MCF 10A (cell line): ENCODE data around the gene CHST11. TPM values are rescaled to one million over a fixed set of nuclear protein-coding genes. Genes with fewer than 3 reads are reported as not detected.

Experiments used
- BruUV-seq: library from RNA; stranded (reverse); fragments of 400-500 nt; replicated peaks from 2 replicates; lab custom pipeline; 2021; lab: Mats Ljungman, UMichigan
- CTCF ChIA-PET: fragments of 300-600 bp; sonication (Branson Sonifier 250); formaldehyde crosslinking; extraction: SDS; loops from one replicate; lab custom pipeline; 2021; ENCODE audit warnings: antibody characterized with exemption, inconsistent platforms; lab: Yijun Ruan, JAX
- POLR2A ChIA-PET: fragments of 300-600, 350-650 bp; sonication (Branson Sonifier 250); formaldehyde crosslinking; extraction: SDS; loops from one replicate; lab custom pipeline; 2020; ENCODE audit warnings: antibody characterized with exemption, inconsistent platforms; lab: Yijun Ruan, JAX
- DNase-seq: peaks from one replicate; pipeline ENCODE4 v3.0.0-alpha.2; 2018; ENCODE audit not compliant: unreplicated experiment
- H3K27ac Mint-ChIP-seq: one replicate; pipeline ENCODE4 v1.8.0; 2022; ENCODE audit warnings: mild to moderate bottlenecking, low read depth, mixed read lengths; ENCODE audit not compliant: unreplicated experiment
- H3K27me3 Mint-ChIP-seq: one replicate; pipeline ENCODE4 v1.8.0; 2022; ENCODE audit warnings: mixed read lengths; ENCODE audit not compliant: insufficient read depth, unreplicated experiment
- H3K36me3 Mint-ChIP-seq: one replicate; pipeline ENCODE4 v1.8.0; 2022; ENCODE audit warnings: mild to moderate bottlenecking, moderate library complexity, mixed read lengths; ENCODE audit not compliant: insufficient read depth, unreplicated experiment
- H3K4me1 Mint-ChIP-seq: one replicate; pipeline ENCODE4 v1.8.0; 2022; ENCODE audit warnings: mixed read lengths; ENCODE audit not compliant: insufficient read depth, unreplicated experiment
- H3K4me3 Mint-ChIP-seq: one replicate; pipeline ENCODE4 v1.8.0; 2022; ENCODE audit warnings: mild to moderate bottlenecking, moderate library complexity, mixed read lengths; ENCODE audit not compliant: unreplicated experiment
- H3K9me3 Mint-ChIP-seq: one replicate; pipeline ENCODE4 v1.8.0; 2022; ENCODE audit warnings: mixed read lengths; ENCODE audit not compliant: unreplicated experiment
- intact Hi-C: fragments of 100-400 bp; cut with micrococcal nuclease; formaldehyde crosslinking; loops from 2 replicates; pipeline ENCODE4 v1.14.1; 2022
- total RNA-seq: library from RNA; stranded (reverse); gene quantifications from 2 replicates; pipeline ENCODE4 v1.2.3, GENCODE V29; 2022
- TF ChIP-seq, protein P1 (sequence below): fragments of 200-600 bp; IDR thresholded peaks from one replicate; pipeline ENCODE4 v1.8.0; 2022; ENCODE audit warnings: antibody characterized with exemption, mild to moderate bottlenecking; ENCODE audit not compliant: unreplicated experiment

CHST11 gene
- total RNA-seq, 1 experiment from 2014 or later: 5.3 TPM

DNA sequence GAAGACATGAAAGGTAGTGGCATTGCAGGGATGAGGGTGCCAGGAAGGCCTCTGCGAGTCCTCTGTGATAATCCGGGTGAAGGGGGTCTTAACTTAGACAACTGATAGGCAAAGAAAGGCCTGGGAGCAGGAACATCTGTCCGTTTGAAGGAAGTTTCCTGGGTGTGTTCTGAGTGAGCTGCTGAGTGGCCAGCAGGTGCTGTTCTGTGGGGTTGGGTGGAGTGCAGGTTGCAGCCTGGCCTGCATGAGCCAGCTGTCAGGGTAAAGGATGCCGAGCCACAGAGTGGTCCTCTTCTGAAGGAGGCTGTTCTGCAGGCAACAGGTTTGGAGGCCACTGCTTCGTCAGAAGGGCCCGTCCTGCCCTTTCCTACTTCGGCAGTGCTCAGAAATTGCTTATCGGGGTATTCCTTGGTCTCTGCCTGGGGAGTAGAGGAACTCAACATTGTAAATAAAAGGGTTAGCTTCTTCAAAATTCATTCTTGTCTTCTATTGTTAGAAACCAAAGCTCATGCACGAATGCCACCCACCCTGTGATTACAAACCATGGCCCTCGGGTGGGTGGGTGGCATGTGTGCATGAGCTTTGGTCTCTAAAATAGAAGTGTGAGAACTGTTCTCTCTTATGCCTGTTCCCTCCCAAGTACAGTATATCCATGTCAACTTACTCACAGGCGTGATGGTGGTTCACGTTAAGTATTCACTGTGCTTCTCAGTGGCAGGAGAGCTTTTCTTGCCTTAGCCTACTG, 118.9 kb downstream of the CHST11 start:
- no TSS peak for BruUV-seq
- H3K9me3 Mint-ChIP-seq: no peaks in the 10 kb centered on the region
- intact Hi-C loops: loop anchor here (5.0 kb wide), 1 partner anchor 118 kb away; the partner anchor contains the start of gene CHST11
- peaks cover 8% of the 10 kb centered on the region for H3K4me1 Mint-ChIP-seq
- no peak for DNase-seq
- ChIA-PET CTCF (interaction anchor here (1.0 kb wide), 1 partner anchor 13 kb away, joined by 3 read pairs; no protein-coding TSS in a partner anchor), POLR2A (no interaction called here)
- TF ChIP-seq, protein P1, sequence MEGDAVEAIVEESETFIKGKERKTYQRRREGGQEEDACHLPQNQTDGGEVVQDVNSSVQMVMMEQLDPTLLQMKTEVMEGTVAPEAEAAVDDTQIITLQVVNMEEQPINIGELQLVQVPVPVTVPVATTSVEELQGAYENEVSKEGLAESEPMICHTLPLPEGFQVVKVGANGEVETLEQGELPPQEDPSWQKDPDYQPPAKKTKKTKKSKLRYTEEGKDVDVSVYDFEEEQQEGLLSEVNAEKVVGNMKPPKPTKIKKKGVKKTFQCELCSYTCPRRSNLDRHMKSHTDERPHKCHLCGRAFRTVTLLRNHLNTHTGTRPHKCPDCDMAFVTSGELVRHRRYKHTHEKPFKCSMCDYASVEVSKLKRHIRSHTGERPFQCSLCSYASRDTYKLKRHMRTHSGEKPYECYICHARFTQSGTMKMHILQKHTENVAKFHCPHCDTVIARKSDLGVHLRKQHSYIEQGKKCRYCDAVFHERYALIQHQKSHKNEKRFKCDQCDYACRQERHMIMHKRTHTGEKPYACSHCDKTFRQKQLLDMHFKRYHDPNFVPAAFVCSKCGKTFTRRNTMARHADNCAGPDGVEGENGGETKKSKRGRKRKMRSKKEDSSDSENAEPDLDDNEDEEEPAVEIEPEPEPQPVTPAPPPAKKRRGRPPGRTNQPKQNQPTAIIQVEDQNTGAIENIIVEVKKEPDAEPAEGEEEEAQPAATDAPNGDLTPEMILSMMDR: no peak
- no peak overlapping the region for H3K27ac Mint-ChIP-seq
- no peak overlapping the region for H3K4me3 Mint-ChIP-seq
- no peaks in the 10 kb centered on the region for H3K27me3 Mint-ChIP-seq
- no peaks in the 10 kb centered on the region for H3K36me3 Mint-ChIP-seq

DNA sequence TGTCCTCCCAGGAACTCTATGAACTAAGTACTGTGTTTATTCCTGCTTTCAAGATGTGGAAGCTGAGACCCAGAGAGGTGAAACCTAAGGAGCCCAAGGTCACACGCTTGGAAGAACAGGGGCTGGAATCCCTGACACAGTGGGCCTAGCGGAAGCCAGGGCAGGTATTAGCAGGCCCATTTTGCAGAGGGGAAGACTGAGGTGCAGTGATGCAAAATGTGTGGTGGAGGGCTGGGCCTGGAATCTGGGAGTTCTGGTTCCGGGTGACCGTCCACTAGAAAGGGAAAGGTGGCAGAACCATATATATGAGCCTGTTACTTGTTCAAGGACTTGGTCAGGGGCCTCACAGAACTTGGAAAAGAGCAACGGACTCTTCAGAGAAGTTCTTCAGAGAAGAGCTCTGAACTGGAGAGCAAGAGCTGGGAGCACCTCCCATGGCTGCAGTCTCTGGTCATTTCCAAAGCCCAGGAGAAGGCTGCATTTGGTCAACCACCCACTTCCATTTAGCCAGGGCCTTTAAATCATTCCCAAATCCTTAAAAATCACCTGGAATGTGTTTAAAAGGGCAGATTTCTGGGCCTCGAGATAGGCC, 119.5 kb downstream of the CHST11 start:
- POLR2A ChIA-PET: no interaction called here
- no peaks in the 10 kb centered on the region for H3K36me3 Mint-ChIP-seq
- no peak for DNase-seq
- H3K4me1 Mint-ChIP-seq: peaks cover 8% of the 10 kb centered on the region
- no peak overlapping the region for H3K27ac Mint-ChIP-seq
- H3K27me3 Mint-ChIP-seq: no peaks in the 10 kb centered on the region
- no peaks in the 10 kb centered on the region for H3K9me3 Mint-ChIP-seq
- TF ChIP-seq, protein P1: no peak
- intact Hi-C loops: loop anchor here (5.0 kb wide), 1 partner anchor 119 kb away; the partner anchor contains the start of gene CHST11
- CTCF ChIA-PET: interaction anchor here (1.0 kb wide), 1 partner anchor 12 kb away, joined by 3 read pairs; no protein-coding TSS in a partner anchor
- BruUV-seq: no TSS peak
- H3K4me3 Mint-ChIP-seq: no peak overlapping the region

DNA sequence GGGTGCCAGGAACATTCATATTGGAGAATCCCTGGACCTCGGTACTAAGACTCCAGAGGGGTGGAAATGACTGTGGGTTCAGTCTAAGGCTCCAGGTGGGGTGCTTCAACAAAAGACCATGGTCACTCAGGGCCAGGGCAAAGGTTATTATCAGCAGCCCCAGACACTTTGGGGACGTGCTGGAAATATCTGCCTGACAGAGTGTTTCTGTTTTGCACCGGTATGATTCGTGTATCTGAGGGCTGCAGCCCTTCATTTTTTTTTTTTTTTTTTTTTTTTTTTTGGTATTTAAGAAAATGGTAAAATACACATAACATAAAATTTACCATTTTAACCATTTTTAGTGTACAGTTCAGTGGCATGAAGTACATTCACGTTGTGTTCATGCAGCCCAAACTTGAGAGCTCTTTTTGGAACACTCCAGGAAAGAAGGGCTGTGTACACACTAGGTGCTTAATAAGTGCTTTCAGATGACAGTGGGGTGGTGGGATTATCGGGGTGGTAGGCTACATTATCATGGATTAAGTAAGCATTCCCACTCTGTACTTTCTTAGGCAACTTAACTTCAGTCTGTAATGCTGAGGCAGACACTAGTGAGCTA, 120.3 kb downstream of the CHST11 start:
- no peak overlapping the region for H3K27ac Mint-ChIP-seq
- H3K4me1 Mint-ChIP-seq: peaks cover 8% of the 10 kb centered on the region
- no peaks in the 10 kb centered on the region for H3K9me3 Mint-ChIP-seq
- no peaks in the 10 kb centered on the region for H3K36me3 Mint-ChIP-seq
- ChIA-PET CTCF (no interaction called here), POLR2A (no interaction called here)
- H3K27me3 Mint-ChIP-seq: no peaks in the 10 kb centered on the region
- intact Hi-C loops: loop anchor here (5.0 kb wide), 1 partner anchor 120 kb away; the partner anchor contains the start of gene CHST11
- no peak for DNase-seq
- no TSS peak for BruUV-seq
- no peak overlapping the region for H3K4me3 Mint-ChIP-seq
- TF ChIP-seq, protein P1: no peak

DNA sequence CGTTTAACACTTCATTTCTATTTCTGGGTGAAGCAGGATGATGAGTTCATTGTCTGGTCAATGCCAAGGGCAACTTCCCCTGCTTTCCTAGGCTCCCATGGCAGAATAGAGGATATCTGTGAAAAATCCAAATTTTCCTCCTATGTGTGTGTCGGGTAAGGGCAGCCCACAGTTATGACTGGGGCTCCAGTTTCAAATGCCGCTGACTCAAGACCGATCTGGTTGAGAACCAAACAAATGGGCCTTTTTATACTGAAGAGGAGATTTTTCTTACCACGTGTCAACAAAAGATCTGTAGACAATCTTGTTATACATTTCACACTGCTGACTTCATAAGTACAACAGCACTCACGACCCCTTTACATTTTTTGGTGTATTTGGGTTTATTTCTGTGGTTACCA, 120.8 kb downstream of the CHST11 start:
- BruUV-seq: no TSS peak
- DNase-seq: no peak
- ChIA-PET CTCF (no interaction called here), POLR2A (no interaction called here)
- Mint-ChIP-seq H3K27ac (no peak overlapping the region), H3K4me3 (no peak overlapping the region), H3K36me3 (no peaks in the 10 kb centered on the region), H3K9me3 (no peaks in the 10 kb centered on the region), H3K4me1 (peaks cover 8% of the 10 kb centered on the region), H3K27me3 (no peaks in the 10 kb centered on the region)
- TF ChIP-seq, protein P1: no peak
- intact Hi-C loops: loop anchor here (5.0 kb wide), 1 partner anchor 120 kb away; the partner anchor contains the start of gene CHST11
